GM19043 (cell line): ENCODE measurements around the gene IL18R1.

Source experiments
- ATAC-seq: cut with Tn5 transposase; IDR thresholded peaks from one replicate; pipeline ENCODE4 v1.9.1; 2021; ENCODE audit warnings: low read depth; ENCODE audit not compliant: unreplicated experiment

The IL18R1 gene

GRCh38 chr2:102344397-102344796 lies 11.2 kb upstream of the IL18R1 start:
- no peak for ATAC-seq

DNA sequence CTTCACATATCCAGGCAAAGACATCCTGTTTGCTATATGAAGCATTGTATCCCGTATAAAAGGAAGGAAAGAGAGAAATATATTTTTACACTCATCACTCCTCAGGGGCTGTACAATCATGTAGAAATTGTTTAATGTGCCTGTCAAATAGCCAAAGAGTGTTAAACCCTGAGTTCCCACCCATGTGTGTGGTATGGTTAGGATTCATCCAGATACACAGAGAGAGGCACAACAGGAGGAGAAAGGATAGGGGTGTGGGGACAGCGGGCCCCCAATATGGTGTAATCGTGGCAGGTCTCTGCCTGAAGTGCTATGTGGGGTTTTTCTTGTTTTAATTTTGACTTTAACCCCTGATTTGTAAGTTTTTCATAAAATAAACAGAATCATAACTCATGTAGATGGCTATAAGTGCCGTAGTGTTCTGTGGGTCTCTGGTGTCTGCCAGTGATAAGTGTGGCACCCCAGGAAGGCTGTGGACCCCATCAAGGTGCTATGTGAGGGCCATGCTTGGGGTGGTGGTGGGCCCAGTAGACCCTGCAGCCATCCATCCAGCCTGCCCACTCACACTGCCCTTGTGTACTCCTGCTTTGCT lies 10.2 kb upstream of the IL18R1 start:
- no peak for ATAC-seq

- ATAC-seq = no peak
These were observed 9.0 kb upstream of the IL18R1 start for GRCh38 chr2:102346381-102347130.

DNA sequence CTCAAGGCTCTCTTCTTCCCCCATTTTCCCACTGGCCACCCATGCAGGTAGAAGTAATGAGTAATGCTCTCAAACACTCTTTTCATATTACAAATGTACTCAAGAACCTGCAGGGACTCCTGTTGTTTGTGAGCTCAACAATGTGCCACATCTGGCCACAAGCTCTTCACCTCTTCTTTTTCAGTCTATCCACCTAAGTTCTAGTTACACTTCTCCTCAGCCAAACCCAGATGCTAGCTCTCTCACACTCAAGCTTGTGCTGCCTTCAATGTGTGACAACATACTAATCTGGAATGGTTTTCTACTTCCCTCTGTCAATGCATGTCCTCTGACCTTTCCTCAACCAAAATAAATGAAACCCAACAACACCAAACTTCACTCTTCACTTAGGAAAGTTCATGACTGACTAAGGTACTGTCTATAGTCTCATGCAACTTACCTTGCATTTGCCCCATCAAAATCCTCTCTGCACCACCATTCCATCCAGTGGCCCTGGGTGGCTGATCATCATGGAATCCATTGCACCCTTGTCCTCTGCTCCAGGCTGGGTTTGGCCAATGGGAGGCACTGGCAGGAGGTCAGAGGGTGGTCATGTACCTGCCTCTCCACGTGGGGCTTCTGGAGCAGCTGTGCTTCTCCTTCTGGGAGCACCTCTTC lies 5.3 kb upstream of the IL18R1 start:
- no peak for ATAC-seq

DNA sequence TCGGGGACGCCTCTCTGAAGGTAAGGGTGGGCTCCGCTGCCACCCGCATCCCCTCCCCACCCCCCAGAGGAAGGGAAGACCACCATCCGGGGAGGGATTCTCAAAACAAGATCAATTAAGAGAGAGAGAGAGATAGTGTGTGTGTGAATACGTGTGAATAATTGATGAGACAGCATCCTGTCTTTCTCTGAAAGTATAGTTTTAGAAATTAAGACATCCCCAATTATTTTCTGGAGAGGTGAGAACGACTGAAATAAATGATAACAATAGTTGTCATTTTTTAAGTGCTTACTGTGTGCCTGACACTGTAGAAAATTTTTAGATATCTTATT lies 751 bp downstream of the IL18R1 start:
- no peak for ATAC-seq

DNA sequence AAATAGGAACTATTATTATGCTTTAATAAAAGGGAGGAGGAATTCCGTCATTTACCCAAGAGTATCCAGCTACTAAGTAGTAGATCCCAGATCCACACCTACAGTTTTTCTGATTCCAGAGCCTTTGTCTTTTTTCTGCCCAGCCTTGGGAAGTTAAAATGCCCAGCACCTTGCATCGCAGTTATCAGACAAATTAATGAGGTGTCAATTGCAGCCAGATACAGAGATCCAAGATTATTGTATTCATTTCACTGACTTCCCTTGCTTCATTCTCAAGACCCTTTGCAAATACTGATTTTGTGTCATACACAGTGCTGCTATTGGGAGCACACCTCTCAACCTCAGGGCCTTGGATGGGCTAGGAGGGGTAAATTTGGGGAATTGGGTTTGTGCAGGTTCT lies 1.1 kb downstream of the IL18R1 start:
- no peak for ATAC-seq

DNA sequence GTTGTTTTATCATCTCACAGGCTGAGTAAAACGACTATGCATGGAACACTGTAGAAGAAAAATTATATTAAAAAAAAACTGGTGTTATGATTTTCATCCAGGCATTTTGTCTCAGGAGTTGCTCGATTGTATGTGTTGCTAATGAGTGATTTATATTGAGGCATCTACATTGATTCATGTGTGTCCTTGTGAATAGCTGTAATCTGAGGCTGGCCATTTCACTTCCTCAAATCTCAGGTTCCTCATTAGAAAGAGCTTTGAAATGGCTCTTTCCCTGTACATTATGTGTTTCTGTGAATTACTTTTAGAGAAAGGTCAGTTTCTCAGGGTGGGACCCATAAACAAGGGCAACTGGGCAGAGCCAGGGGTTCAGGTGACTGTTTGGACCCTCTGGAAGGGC lies 2.3 kb downstream of the IL18R1 start:
- no peak for ATAC-seq

GRCh38 chr2:102358496-102358895 lies 2.9 kb downstream of the IL18R1 start:
- no peak for ATAC-seq

GRCh38 chr2:102359527-102359926 lies 3.9 kb downstream of the IL18R1 start:
- no peak for ATAC-seq

- no peak for ATAC-seq
These were observed 6.1 kb downstream of the IL18R1 start for GRCh38 chr2:102361632-102362241.

DNA sequence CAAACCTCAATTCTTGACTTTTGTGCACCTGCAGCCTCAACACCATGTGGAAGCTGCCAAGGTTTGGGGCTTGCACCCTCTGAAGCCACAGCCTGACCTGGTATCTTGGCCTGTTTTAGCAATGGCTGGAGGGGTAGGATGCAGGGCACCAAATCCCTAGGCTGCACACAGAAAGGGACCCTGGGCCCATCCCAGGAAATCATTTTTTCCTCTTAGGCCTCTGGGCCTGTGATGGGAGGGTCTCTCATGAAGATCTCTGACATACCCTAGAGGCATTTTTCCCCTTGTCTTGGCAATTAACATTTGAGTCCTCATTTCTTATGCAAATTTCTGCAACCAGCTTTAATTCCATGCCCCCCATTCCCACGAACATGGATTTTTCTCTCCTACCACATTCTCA lies 10.2 kb downstream of the IL18R1 start:
- no peak for ATAC-seq

DNA sequence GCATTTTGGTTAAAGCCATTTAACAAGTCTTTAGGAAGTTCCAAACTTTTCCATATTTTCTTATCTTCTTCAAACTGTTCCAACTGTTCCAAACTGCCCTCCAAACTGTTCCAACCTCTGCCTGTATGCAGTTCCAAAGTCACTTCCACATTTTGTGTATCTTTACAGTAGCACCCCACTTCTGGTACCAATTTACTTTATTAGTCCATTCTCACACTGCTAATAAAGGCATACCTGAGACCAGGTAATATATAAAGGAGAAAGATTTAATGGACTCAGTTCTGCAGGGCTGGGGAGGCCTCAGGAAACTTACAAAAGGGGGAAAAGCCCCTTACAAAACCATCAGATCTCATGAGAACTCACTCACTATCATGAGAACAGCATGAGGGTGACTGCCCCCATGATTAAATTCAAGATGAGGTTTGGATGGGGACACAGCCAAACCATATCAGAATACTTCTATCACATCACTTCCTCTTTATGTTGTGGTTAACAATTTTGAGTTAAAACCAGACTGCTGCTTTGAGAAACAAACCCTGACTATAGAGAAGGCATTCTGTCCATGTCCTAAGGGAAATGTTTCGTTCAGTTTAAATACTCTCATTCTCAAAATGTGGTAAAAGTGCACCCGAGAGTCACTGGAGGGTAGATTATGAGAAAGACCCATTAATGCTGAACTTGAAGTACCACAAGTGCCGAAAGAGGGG lies 11.0 kb downstream of the IL18R1 start:
- ATAC-seq = peak; percentile 60

- ATAC-seq = peak; percentile 57
These were observed 11.9 kb downstream of the IL18R1 start for GRCh38 chr2:102367331-102367971.

DNA sequence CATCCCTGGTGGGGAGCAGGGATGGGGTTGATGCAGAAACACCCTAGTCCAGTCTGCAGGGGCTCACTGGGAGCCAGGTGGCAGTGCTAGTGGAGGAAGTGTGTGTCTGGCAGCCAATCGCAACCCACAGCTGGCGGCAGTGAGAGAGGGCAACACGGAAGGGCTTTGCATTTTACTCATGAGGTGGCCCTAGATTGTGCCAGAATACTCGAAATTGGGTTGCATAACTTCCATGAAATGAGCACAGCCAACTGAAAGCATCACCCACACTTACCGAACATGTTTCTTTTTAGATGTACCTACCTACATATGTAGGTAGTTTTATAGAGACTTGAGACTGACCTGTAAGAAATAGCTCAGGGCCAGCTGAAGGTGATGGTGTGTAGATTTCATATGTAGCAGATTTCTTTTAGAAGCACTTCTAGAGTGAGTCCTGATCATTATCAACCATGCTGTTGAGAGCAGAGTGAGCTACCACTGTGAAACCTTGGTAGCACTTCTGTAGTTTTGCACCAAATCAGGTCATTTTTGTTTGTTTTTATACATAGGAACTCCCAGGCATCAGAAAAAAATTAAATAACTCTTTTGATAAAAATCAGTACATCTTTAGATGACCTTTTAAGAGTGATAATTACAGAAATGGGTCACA lies 13.0 kb downstream of the IL18R1 start:
- ATAC-seq = no peak

- no peak for ATAC-seq
These were observed 14.3 kb downstream of the IL18R1 start for GRCh38 chr2:102369866-102370265.

DNA sequence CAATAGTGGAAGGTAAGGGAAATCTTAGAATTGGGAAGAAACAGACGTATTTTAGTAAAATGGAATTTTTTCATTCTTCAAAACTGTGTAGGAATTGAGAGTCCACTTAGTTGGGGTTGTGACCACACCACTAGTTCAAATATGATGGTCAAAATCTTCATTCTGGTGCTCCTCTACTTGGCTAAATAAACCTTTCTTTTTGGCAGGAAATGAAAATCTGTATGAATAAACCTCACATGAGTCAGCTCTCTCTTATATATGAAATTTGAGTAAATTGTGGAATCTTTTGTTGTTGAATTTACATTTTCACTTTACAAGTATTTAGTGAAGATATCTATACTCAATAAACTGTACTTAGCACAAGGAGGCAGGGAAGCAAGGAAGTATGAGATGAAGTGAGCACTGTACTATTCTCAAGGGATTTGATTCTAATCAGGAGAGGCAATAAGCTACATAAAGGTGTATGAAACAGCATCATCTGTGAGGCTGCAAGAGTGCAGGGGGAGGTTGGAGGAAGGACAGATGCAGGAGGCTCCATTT lies 20.5 kb downstream of the IL18R1 start:
- no peak for ATAC-seq

GRCh38 chr2:102383722-102384121 lies 28.1 kb downstream of the IL18R1 start:
- ATAC-seq = no peak

DNA sequence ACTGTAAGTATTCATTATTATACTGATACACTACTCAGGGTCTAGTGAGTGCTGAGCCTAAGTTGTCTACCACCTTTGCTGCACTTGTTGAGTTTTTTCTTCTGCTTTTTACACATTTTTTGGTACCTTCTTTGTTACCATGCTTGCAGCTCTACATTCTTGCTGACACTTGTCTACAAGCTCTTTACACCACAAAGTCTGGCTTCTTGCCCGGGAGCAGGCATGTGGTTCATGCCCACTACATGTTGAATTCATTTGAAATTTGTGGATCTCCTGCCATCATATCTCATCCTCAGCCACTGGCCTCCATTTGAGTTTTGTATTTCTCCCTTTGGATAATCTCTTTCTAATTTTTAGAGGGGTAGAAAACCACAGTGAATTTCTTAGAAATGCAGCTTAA lies 29.9 kb downstream of the IL18R1 start:
- ATAC-seq = no peak

GRCh38 chr2:102386004-102386403 lies 30.4 kb downstream of the IL18R1 start:
- no peak for ATAC-seq
